ENCODE results near the gene HOXC13. TPM values are rescaled to one million over a fixed set of nuclear protein-coding genes. Genes with fewer than 3 reads are reported as not detected.

HOXC13 gene
- total and polyA plus RNA-seq, 9 of the 15 experiments (the other 6 are each of a cell fraction or from before 2014, with no cell fraction given): 0.03 to 0.29 (median 0.17) TPM; not detected in 2

DNA sequence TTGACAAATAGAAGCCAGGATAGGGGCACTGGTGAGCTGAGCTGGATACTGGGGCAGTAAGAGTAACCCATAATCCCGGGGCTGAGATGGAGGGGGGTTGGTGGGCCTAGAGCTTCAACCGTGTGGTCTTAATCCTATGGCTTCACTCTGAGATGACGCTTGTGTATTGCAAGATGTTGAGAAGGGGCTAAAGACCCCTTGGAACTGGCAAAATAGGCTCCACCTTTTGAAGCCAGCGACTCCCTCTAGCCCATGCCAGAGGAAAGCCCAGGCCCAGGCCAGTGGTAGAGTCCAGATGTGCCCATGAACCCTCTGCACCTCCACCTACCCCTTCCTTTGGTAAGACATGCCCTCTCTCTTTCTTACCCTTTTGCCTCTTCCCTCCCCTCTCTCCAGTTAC lies 20.7 kb downstream of the HOXC13 start:
- 0% methylated on average over 4 of the region's 4 CpGs for WGBS (ENCODE audit: insufficient coverage, low coverage, missing lambda C conversion rate)
- Histone ChIP-seq H3K79me2 (ENCODE audit: control insufficient read depth, insufficient read depth, low read length) (no peaks in the 10 kb centered on the region), H3K4me3 (no peak overlapping the region), H3K27ac (ENCODE audit: extremely low read depth, low read depth, low read length) (no peak overlapping the region), H3K36me3 (ENCODE audit: control insufficient read depth, insufficient read depth, low read length) (no peaks in the 10 kb centered on the region), H4K20me1 (replicated peaks; ENCODE audit: control insufficient read depth, insufficient read depth, low read length) (0 out of 2 replicates have a peak, but pooled peaks cover 19% of the 10 kb centered on the region), H3K27me3 (ENCODE audit: control insufficient read depth in 2 of 2, insufficient read depth in 2 of 2, low read length in 2 of 2) (peaks cover 53 to 84% of the 10 kb centered on the region in 2 experiments), H3K4me2 (ENCODE audit: insufficient read depth, low read length) (no peak overlapping the region), H3K9ac (ENCODE audit: insufficient read depth in 1 of 2, low read depth in 2 of 2, low read length in 2 of 2) (no peak overlapping the region), H2AFZ (ENCODE audit: low read depth, low read length) (no peak overlapping the region), H3K9me1 (ENCODE audit: control insufficient read depth, insufficient read depth, low read length) (no peaks in the 10 kb centered on the region), H3K4me1 (replicated peaks in 1 of 2; ENCODE audit: control insufficient read depth in 2 of 2, insufficient read depth in 2 of 2, low read length in 2 of 2) (peaks cover 0 to 21% of the 10 kb centered on the region in 2 experiments; a peak in 4 of 5 replicates), H3K9me3 (replicated peaks; ENCODE audit: control insufficient read depth, insufficient read depth, low read depth, low read length) (no peaks in the 10 kb centered on the region)
- TF ChIP-seq POLR2H (tag; IDR thresholded peaks at IDR 0.05; ENCODE audit: low read depth) (no peak), SMARCA5 (IDR thresholded peaks at IDR 0.05) (no peak), PHB2 (IDR thresholded peaks at IDR 0.05; ENCODE audit: low read depth) (no peak), SMARCB1 (IDR thresholded peaks at IDR 0.05; ENCODE audit: insufficient read length, low read depth) (no peak), ZBED1 (IDR thresholded peaks at IDR 0.05) (no peak), ATF7 (IDR thresholded peaks at IDR 0.05) (no peak), FOXA3 (CRISPR knock-in tag; conservative IDR thresholded peaks at IDR 0.05 in 1 of 2, IDR thresholded peaks at IDR 0.05 in 1 of 2) (no peak), RBM22 (IDR thresholded peaks at IDR 0.05; ENCODE audit: low read depth, low read length, poor library complexity, severe bottlenecking) (no peak), RBBP5 (IDR thresholded peaks at IDR 0.05; ENCODE audit: borderline replicate concordance, insufficient read depth, low read length, poor library complexity, severe bottlenecking) (no peak), RFX5 (IDR thresholded peaks at IDR 0.05; ENCODE audit: low read depth, low read length) (no peak), RFX7 (CRISPR knock-in tag; IDR thresholded peaks at IDR 0.05) (no peak)
- TF ChIP-seq, protein P1, sequence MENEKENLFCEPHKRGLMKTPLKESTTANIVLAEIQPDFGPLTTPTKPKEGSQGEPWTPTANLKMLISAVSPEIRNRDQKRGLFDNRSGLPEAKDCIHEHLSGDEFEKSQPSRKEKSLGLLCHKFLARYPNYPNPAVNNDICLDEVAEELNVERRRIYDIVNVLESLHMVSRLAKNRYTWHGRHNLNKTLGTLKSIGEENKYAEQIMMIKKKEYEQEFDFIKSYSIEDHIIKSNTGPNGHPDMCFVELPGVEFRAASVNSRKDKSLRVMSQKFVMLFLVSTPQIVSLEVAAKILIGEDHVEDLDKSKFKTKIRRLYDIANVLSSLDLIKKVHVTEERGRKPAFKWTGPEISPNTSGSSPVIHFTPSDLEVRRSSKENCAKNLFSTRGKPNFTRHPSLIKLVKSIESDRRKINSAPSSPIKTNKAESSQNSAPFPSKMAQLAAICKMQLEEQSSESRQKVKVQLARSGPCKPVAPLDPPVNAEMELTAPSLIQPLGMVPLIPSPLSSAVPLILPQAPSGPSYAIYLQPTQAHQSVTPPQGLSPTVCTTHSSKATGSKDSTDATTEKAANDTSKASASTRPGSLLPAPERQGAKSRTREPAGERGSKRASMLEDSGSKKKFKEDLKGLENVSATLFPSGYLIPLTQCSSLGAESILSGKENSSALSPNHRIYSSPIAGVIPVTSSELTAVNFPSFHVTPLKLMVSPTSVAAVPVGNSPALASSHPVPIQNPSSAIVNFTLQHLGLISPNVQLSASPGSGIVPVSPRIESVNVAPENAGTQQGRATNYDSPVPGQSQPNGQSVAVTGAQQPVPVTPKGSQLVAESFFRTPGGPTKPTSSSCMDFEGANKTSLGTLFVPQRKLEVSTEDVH (IDR thresholded peaks at IDR 0.05; ENCODE audit: low read depth, partially characterized antibody): no peak
- TF ChIP-seq, protein P2, sequence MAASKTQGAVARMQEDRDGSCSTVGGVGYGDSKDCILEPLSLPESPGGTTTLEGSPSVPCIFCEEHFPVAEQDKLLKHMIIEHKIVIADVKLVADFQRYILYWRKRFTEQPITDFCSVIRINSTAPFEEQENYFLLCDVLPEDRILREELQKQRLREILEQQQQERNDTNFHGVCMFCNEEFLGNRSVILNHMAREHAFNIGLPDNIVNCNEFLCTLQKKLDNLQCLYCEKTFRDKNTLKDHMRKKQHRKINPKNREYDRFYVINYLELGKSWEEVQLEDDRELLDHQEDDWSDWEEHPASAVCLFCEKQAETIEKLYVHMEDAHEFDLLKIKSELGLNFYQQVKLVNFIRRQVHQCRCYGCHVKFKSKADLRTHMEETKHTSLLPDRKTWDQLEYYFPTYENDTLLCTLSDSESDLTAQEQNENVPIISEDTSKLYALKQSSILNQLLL (CRISPR knock-in tag; IDR thresholded peaks at IDR 0.05; ENCODE audit: borderline replicate concordance): no peak
- ChIA-PET CTCF (ENCODE audit: low intra/inter-chr PET ratio) (no interaction called here), POLR2A (interaction anchor here (0.7 to 1.1 kb wide), 3 partner anchors 38 to 320 kb away, joined by 3 read pairs; partner anchors contain the start of gene CBX5)
- DNase-seq (ENCODE audit: extremely low read depth in 1 of 4, low spot score in 3 of 4) (no peak), FAIRE-seq (no peak), ATAC-seq (no peak)
- intact Hi-C loops (cut with micrococcal nuclease): no loop called here
- in situ Hi-C loops (cut with MboI): no loop called here
- no TSS peak for BruUV-seq (replicated peaks)

Data from K562 (cell line).